ENCODE data around the gene NECAP2.
"Not testable (repeated sequence)": the region's sequence is repeated elsewhere in the genome, so short reads cannot be mapped to it uniquely, and the experiment has no call there.

Gene NECAP2

DNA sequence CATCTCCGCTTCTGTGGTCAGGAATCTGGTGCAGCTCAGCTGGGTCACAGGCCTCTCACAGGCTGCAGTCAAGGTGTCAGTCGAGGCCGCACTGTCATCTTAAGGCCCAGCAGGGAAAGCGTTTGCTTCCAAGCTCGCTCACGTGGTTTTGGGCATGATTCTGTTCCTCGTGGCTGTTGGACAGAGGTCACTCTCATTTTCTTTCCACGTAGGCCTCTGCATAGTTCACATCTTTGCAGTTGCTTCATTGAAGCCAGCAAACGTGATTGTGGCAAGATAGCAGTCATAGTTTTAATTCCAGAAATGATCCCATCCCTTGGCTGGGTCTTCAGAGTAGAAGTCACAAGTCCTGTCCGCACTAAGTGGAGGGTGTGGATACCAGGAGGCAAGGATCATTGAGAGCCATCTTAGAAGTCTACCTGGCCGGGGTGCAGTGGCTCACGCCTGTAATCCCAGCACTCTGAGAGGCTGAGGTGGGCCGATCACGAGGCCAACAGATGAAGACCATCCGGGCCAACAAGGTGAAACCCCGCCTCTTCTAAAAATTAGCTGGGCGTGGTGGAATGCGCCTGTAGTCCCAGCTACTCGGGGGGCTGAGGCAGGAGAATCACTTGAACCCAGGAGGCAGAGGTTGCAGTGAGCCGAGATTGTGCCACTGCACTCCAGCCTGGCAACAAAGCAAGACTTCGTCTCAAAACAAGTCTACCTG lies 24.5 kb downstream of the NECAP2 start:
- ATAC-seq: no peak
- Mint-ChIP-seq H3K27ac (no peak overlapping the region), H3K9me3 (no peaks in the 10 kb centered on the region), H3K27me3 (no peaks in the 10 kb centered on the region), H3K4me1 (no peaks in the 10 kb centered on the region), H3K4me3 (no peak overlapping the region)
- no peak for DNase-seq

DNA sequence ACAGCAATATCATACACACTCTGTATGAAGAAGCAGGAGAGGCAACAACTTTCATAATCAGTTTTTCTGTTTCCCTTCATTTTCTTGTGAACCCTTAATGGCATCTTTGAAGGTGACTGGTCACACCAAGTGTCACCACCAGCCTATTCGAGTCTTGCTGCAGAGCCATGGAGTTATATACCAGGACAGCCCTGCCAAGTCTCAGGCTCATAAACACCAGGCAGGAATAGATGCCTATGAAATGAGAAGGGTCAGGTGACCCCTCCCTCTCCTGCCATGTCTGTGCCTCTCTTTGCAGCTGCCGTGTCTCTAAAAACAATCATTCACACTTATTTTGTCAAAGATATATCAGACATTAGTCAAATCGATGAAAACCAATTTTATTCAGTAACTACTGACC lies 28.0 kb downstream of the NECAP2 start:
- no peak overlapping the region for H3K27ac Mint-ChIP-seq

DNA sequence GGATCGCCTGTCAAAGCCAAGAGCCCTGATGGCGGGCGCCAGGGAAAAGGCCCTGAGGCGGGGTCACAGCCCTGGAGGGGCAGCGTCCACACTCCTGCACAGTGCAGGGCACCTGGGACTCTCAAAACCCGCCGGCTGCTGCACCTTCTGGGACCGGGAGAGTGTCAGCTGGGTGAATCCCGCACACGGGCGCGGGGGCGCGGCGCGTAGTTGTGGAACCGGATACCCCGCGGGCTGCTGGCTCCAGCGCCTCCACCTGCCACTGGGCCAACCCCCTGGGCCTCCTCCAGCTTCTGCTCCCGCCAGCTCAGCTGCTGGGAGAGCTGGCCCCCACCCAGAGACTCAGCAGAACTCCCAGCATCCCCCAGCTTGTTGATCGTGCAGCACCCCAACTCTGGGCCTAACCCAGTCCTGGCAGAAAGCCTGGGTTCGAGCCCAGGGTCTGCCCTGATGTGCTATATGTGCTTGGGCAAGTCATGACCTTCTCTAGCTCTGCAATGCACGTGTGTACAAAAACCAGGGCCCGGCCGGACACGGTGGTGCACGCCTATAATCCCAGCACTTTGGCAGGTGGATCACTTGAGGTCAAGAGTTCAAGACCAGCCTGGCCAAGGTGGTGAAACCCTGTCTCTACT lies 33.8 kb downstream of the NECAP2 start:
- H3K4me1 Mint-ChIP-seq: peaks cover 10% of the 10 kb centered on the region
- no peak overlapping the region for H3K4me3 Mint-ChIP-seq
- ATAC-seq (no peak), DNase-seq (no peak)
- peak overlapping the region in 1 of 2 donors; percentile 48 for H3K27ac Mint-ChIP-seq
- no peaks in the 10 kb centered on the region for H3K27me3 Mint-ChIP-seq
- H3K9me3 Mint-ChIP-seq: no peaks in the 10 kb centered on the region

More for the DNA sequence above, 28.0 kb downstream of the NECAP2 start:
- Mint-ChIP-seq H3K9me3 (no peaks in the 10 kb centered on the region), H3K27me3 (no peaks in the 10 kb centered on the region), H3K4me3 (no peak overlapping the region), H3K4me1 (peaks cover 8% of the 10 kb centered on the region)
- DNase-seq (no peak), ATAC-seq (no peak)

DNA sequence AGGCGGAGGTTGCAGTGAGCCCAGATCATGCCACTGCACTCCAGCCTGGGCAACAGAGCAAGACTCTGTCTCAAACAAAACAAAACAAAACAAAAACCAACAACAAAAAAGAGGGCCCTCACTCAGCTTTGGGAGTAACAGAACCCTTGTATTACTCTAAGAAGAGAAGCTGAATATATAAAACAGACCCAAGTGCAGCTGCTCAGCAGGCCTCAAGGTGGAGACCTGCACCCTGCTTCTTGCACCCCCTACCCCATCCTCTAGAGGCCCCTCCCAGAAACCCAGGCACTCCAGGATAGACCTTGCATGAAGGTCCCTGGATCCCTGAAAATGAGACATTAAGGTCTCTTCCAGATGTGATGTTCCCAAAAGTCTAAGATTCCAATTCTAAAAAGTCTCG lies 34.4 kb downstream of the NECAP2 start:
- Mint-ChIP-seq H3K4me1 (peaks cover 10% of the 10 kb centered on the region), H3K27ac (peak overlapping the region in 1 of 2 donors; percentile 48)
- not testable (repeated sequence) for H3K27me3 Mint-ChIP-seq, H3K4me3 Mint-ChIP-seq, ATAC-seq, DNase-seq, H3K9me3 Mint-ChIP-seq

DNA sequence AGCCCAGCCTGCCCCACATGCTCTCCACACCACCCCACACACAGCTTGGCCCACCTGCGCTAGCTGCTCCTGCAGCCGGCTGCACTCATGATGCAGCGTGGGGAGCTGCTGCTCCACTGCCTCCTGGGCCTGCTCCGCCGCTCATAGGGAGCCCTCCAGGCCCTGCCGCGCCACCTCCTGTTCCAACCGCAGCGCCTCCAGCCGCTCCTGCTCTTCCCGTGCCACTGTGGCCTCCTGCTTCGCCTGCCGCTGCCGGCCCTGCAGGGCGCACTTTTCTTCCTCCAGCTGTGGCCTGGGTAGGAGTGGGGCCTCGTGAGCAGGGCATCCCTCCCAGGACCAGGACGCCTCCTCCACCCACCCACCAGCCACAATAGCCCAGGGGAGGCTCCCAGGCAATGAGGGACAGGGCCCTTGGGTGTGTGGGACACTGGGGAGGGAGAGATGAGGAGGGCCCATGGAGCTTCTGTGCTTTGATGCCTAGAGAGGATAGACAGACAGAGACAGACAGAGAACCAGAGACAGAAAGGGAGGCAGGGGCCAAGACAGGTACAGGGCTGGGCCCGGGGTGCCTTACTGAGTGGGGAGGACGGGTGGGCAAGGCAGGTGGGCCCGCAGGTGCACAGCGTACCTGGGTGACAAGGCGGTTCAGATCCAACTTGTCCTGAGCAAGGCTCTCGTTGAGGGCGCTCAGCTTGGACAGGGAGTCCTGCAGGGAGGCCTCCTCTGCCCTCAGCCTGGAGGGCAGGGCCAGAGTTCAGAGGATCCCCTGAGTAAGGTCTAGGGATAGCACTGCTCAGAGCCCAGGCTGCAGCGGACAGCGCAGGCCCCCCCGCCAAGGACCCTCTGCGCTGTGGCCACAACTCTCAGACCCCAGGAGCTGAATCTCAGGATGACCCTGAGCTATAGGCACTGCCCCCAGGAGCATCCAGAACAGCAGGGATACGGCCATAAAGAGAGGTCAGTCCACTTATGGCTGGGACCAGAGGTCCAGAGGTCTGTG lies 35.5 kb downstream of the NECAP2 start:
- not testable (repeated sequence) for DNase-seq
- peak; percentile 54 for ATAC-seq

DNA sequence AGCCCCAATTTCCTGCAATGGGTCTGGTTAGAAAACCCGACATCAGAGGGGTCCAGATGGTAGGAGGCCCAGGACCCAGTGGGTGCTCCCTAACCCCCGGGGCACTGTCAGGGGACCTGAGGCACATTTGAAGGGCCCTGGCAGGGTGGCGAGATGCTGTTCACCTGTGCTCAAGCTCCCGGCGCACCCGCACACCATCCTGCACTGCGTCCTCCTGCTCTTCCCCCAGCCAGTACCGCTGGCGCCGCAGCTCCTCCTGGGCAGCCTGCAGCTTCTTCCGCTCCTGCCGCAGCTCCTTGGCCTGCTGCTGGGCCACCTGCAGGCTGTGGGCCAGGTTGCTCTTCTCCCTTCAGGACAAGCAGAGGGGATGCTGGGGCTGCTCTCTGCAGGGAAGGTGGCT lies 37.6 kb downstream of the NECAP2 start:
- no peak overlapping the region for H3K4me3 Mint-ChIP-seq
- H3K27ac Mint-ChIP-seq: no peak overlapping the region
- no peaks in the 10 kb centered on the region for H3K9me3 Mint-ChIP-seq
- H3K4me1 Mint-ChIP-seq: peaks cover 7% of the 10 kb centered on the region
- DNase-seq (no peak), ATAC-seq (no peak)
- H3K27me3 Mint-ChIP-seq: no peaks in the 10 kb centered on the region

More for the DNA sequence above, 35.5 kb downstream of the NECAP2 start:
- H3K4me3 Mint-ChIP-seq, H3K9me3 Mint-ChIP-seq, H3K27me3 Mint-ChIP-seq: not testable (repeated sequence)
- Mint-ChIP-seq H3K27ac (peak overlapping the region in 1 of 2 donors; percentile 4), H3K4me1 (peaks cover 10% of the 10 kb centered on the region)

DNA sequence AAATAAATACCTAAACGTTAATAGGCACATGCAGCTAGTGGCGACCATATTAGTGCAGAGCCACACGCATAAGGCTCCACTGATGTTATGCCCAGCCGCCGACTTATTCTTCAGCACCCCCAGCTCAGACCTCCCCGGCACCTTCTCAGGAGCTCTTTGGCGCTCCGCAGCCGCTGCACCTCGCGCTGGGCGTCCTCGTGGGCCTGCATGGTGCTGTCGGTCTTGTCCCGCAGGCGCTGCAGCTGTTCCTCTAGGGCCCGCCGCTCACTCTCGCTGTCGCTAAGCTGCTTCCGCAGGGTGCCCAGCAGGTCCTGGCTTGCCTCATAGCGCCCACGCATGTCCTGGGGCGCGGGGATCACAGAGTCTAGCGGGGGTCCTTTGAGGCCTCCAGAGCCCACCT lies 42.6 kb downstream of the NECAP2 start:
- H3K4me1 Mint-ChIP-seq, H3K9me3 Mint-ChIP-seq: not testable (repeated sequence)

DNA sequence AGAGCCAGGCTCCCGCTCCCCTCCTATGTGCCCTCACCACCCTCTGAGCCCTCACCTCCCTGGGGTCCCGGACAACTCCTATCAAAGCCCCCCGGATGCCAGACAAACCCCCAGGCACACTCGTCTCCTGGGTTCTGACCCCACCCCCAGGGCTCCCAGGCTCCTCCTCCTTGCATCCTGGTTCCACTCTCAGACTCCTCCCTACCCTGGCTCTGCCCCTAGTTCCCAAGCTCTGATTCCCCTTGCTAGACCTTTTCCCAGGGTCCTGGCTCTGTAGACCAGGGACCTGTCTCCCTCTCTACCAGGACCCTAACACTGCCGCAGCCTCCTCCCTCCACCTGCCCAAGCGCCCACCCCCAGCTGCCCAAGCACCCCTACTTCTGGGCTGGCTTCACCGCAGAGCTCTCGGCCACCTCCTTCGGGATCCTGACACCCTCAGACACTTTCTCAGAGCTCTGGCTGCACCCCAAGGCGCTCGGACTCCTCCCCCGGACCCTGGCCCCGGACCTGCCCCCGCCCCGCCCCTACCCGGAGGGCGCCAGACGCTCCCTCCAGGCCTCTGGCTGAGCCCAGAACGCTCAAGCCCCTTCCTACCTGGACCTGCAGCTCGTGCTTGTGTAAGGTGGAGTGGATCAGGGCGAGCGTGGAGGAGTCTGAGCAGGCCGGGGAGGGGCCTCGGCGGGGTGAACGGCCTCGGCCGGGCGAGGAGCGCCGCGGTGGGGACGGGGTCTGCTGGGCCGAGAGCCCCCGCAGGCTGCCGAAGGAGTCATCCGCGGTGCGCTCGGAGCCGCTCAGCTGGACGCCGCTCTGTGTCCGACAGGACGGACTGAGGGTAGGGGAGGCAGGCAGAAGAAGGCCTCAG lies 43.3 kb downstream of the NECAP2 start:
- H3K27me3 Mint-ChIP-seq, H3K9me3 Mint-ChIP-seq, H3K4me3 Mint-ChIP-seq, H3K4me1 Mint-ChIP-seq, DNase-seq, ATAC-seq: not testable (repeated sequence)
- peak overlapping the region in 1 of 2 donors; percentile 95 for H3K27ac Mint-ChIP-seq

More for the DNA sequence above, 42.6 kb downstream of the NECAP2 start:
- H3K4me3 Mint-ChIP-seq, DNase-seq, H3K27me3 Mint-ChIP-seq, ATAC-seq: not testable (repeated sequence)
- peak overlapping the region in 1 of 2 donors; percentile 54 for H3K27ac Mint-ChIP-seq

DNA sequence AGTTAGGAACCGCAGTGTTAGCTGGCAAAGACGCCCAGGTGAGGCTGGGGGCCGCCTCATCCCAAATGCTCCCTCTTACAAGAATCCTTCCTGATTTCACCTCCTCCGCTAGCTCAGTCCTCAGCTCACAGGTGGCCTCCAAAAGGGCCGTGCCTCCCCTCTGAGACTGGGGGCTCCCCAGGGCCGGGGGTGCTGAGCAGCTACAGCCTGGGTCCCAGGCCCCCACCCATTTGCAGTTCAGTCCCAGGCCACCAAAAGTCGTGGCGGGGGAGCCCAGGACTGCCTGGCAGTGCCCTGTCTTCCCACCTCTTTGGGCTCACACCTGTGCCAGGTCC lies 43.9 kb downstream of the NECAP2 start:
- Mint-ChIP-seq H3K27ac (peak overlapping the region in 1 of 2 donors; percentile 64), H3K4me3 (no peak overlapping the region), H3K27me3 (no peaks in the 10 kb centered on the region), H3K9me3 (no peaks in the 10 kb centered on the region), H3K4me1 (no peaks in the 10 kb centered on the region)
- no peak for DNase-seq
- peak; percentile 23 for ATAC-seq

DNA sequence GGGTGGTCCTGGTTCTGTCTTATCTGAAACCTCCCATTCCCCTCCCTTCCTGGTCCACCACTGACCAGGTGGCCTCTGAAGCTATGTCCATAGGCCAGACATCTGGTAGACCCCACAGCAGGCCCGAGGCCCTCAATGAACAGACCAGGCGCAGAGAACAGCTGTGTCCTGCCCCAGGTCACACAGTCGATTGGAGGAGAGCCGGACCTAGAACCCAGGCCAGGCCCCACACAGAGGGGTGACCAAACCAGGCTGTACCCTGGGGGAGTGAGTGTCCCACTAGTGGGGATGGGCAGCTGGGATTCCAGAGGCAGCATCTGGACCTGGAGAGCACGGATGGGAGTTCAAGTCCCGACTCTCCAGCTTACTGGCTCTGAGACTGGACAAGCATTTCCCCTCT lies 44.4 kb downstream of the NECAP2 start:
- H3K4me1 Mint-ChIP-seq: no peaks in the 10 kb centered on the region
- H3K4me3 Mint-ChIP-seq: no peak overlapping the region
- H3K27ac Mint-ChIP-seq: no peak overlapping the region
- H3K9me3 Mint-ChIP-seq: no peaks in the 10 kb centered on the region
- DNase-seq (no peak), ATAC-seq (peak; percentile 26)
- H3K27me3 Mint-ChIP-seq: no peaks in the 10 kb centered on the region

DNA sequence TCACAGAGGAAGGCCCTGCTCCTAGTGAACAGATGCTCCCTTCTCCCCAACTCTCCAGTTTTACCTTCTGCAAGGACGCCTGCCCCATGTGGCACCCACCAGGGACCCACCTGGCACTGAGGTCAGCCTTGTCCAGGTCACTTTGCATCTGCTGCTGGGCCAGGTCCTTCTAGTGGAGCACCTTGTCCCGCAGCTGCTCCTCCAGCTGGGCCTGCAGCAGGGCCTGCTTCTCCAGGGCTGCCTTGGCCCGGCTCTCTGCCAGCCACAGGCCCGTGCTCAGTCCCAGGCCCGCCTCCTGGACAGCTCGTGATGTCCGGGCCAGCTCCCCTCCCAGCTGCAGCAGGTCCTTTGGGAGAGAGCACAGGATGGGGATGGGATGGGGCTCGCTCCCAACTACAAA lies 45.8 kb downstream of the NECAP2 start:
- H3K4me3 Mint-ChIP-seq, H3K27ac Mint-ChIP-seq, H3K27me3 Mint-ChIP-seq, DNase-seq, H3K4me1 Mint-ChIP-seq, H3K9me3 Mint-ChIP-seq, ATAC-seq: not testable (repeated sequence)

DNA sequence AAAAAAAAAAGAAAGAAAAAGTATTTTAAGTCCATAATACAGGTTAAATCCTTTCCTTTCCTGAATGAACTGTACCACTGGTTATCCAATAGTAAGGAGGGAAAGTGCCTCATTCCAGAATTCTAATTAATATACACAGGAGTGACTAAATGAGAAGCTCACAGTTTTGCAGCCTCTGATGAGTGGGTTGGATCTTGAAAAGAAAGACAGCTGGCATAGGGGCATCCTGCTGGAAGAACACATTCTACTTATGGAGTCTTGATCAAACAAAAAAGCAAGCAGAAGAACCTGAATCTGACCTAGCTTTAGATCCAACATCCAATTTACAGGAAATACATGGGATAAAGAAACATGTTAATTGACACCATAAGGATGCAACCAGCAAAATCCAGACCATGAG lies 46.5 kb downstream of the NECAP2 start:
- H3K27ac Mint-ChIP-seq, H3K27me3 Mint-ChIP-seq, H3K4me3 Mint-ChIP-seq: not testable (repeated sequence)

DNA sequence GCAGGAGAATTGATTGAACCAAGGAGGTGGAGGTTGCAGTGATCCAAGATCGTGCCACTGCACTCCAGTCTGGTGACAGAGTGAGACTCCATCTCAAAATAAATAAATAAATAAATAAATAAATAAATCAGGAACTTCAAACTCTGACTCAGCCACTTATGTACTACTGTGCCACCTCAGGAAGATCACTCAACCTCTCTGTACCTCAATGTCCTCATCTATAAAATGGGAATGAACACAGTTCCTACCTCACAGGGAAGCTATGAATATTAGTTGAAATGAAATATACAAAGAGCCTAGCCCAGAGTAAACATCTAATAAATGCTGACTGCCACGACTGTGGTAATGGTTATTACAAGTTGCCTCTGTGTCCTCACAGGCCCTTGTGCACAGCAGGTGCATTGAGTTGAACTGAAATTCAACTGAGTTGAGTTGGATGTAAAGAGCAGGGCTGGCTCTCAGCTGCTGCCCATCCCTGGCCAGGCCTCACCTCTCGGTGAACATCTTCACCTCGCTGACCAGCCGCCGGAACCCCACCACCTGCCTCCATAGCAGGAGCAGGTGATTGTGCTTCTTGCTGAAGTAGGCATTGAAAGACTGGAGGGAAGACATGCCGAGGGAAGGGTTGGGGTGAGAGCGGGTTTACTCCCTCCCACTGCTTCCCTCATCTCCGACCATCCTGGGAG lies 48.8 kb downstream of the NECAP2 start:
- ATAC-seq, H3K27me3 Mint-ChIP-seq, DNase-seq, H3K27ac Mint-ChIP-seq, H3K9me3 Mint-ChIP-seq, H3K4me3 Mint-ChIP-seq: not testable (repeated sequence)
- peaks cover 15% of the 10 kb centered on the region for H3K4me1 Mint-ChIP-seq

More for the DNA sequence above, 46.5 kb downstream of the NECAP2 start:
- H3K4me1 Mint-ChIP-seq, DNase-seq, H3K9me3 Mint-ChIP-seq, ATAC-seq: not testable (repeated sequence)

DNA sequence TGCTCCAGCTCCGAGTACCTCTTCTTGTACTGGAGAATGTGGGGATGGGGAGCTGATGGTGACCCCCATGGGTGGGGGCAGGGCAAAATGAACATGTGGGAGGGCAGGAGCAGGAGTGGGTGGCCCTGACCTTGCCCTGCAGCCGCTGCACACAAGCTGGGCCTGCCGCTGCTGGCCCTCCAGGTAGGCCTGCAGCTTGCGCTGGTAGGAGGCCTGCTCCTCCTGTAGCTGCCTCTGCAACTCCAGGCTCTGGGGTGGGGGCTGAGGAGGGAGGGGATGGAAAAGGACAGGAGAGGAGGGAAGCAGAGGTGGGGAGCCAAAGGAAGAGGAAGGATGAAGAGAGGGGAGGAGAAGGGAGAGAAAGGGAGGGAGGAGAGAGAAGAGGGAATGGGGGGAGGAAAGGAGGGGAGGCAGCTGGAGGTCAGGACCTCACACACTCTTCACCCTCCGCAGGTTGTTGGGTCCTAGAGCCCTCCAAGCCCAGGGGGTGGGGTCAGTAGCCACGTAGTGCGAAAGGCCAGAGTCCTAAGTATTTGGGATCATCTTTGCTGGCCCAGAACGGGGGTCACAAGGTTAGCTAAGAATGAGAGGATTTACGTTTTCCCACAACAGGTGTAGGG lies 50.6 kb downstream of the NECAP2 start:
- no peak overlapping the region for H3K4me3 Mint-ChIP-seq
- H3K27ac Mint-ChIP-seq: peak overlapping the region in 1 of 2 donors; percentile 27
- H3K9me3 Mint-ChIP-seq: no peaks in the 10 kb centered on the region
- peaks cover 21% of the 10 kb centered on the region for H3K4me1 Mint-ChIP-seq
- ATAC-seq (no peak), DNase-seq (no peak)
- H3K27me3 Mint-ChIP-seq: no peaks in the 10 kb centered on the region
